HG03439 (cell line): ENCODE data around the gene CEP85.

Experiments
- ATAC-seq: cut with Tn5 transposase; IDR thresholded peaks from one replicate; pipeline ENCODE4 v1.9.1; 2021; ENCODE audit warnings: mild to moderate bottlenecking, moderate library complexity; ENCODE audit not compliant: unreplicated experiment

Gene CEP85, protein sequence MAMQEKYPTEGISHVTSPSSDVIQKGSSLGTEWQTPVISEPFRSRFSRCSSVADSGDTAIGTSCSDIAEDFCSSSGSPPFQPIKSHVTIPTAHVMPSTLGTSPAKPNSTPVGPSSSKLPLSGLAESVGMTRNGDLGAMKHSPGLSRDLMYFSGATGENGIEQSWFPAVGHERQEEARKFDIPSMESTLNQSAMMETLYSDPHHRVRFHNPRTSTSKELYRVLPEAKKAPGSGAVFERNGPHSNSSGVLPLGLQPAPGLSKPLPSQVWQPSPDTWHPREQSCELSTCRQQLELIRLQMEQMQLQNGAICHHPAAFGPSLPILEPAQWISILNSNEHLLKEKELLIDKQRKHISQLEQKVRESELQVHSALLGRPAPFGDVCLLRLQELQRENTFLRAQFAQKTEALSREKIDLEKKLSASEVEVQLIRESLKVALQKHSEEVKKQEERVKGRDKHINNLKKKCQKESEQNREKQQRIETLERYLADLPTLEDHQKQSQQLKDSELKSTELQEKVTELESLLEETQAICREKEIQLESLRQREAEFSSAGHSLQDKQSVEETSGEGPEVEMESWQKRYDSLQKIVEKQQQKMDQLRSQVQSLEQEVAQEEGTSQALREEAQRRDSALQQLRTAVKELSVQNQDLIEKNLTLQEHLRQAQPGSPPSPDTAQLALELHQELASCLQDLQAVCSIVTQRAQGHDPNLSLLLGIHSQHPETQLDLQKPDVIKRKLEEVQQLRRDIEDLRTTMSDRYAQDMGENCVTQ

DNA sequence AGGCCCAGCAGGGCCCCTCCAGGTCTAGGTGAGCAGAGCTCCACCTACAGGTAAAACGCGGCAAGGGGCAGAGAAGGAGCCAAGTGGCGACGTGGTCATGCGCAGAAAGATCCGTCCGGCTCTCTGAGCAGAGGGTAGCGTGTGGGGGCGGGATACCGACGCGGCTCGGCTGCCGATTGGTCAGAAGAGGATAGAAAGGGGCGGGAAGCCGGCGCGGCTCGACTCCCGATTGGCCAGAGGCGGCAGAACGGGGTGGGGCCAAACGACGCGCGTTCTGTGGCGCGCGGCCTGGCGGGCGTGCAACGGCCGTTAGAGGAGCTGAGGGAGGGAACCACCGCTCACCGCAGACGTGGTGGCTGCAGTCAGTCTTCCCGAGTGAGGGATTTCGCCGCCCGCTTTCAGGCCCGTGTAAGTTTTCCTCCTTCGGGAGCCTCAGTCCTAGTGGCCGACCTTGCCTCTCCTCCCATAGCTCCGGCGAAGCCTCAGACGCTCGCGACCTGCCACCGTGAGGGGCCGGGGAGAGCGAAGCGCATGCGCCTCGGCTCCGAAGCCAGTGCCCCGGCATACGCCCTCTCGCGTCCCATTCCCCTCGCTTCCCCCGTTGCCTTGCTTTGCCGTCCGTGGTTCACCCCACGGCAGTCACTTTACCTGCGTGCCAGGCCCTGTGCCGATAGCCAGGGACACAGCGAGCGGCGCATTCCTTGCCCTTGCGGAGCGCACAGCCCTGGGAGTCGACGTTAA is at the start of gene CEP85:
CEP85 (plus strand) TSS at position 298 of the 741 bp plus-strand sequence. CDS start 5,584 bp downstream, outside the sequence.
- peak; percentile 92 for ATAC-seq

DNA sequence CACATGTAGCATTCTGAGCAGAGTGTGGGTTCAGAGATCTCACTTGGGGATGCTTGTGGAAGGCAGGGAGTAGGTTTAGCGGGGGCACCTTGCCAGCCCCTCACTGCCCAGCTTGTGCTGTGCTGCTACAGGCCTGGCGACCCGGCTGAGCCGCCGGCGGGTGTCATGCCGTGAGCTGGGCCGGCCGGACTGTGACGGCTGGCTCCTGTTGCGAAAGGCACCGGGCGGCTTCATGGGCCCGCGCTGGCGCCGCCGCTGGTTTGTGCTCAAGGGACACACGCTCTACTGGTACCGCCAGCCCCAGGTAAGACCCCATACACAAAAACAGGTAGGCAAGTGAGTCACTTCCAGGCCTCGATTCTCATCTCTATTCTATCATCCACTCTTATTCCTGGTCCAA is 49.1 kb upstream of the CEP85 start:
- no peak for ATAC-seq

DNA sequence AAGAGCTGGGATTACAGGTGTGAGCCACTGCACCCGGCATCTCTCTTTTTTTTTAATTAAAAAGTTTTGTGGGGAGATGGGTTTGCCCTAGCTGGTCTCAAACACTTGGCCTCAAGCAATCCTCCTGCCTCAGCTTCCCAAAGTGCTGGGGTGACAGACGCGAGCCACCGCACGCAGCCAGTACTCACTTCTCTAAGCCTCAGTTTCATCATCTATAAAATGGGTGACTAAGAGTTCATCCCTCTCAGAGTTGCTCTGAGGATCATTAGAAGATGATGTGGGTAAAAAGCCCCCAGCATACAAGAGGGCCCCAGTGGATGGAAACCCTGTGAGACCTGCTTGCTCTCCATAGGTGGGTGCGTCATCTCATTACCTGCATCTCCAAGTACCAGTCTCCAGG is 46.1 kb upstream of the CEP85 start:
- ATAC-seq, result no peak

DNA sequence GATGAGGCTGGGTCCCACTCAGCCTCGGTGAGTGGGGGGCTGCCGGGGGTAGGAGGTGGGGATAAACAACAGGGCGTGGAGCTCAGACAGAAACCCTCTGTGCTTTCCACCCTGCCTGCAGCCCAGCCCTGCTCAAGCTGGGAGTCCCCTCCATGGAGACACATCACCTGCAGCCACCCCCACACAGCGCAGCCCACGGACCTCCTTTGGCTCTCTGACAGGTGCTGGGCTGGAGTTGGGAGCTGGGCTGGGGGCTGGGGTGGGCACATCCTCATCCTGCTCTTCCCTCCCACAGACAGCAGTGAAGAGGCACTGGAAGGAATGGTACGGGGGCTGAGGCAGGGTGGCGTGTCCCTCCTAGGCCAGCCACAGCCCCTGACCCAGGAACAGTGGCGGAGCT is 45.5 kb upstream of the CEP85 start:
- no peak for ATAC-seq

DNA sequence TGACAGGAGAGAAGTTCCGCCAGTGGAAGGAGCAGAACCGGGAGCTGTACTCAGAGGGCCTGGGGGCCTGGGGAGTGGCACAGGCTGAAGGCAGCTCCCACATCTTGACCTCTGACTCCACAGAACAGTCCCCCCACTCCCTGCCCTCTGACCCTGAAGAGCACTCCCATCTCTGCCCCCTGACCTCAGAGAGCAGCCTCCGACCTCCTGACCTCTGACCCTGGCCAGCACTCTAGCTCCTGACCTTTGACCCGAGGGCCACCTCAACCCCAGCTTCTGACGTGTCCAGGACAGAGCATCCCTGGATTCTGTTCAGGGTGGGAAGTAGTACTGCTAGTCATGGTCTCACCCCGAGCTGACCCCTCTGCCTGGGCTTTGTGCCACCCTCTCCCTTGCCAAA is 44.7 kb upstream of the CEP85 start:
- ATAC-seq, result no peak

DNA sequence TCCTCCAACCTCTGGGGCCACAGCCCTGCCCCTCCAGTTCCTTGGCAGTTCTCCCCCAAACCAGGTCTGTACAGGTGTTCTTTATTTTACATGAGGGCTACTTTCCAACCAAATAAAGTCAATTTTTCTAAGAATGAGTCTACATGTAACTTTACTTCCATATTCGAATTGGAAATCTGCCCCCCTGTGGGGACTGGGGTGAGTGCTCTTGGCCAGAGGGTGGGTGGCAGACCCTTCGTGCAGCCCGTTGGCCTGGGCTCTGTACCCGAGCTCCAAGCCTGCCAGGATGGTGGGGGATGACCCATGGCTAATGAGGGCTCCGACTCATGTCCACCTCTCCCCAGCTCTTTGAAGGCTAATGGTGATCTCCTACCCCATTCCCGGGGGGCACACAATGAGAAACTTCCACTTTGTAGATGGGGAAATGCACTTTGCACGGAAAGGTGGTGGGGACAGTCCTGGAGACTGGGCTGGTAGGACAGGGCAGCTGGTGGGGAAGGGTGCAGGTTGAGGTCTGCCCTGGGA is 44.2 kb upstream of the CEP85 start:
- ATAC-seq, result no peak

DNA sequence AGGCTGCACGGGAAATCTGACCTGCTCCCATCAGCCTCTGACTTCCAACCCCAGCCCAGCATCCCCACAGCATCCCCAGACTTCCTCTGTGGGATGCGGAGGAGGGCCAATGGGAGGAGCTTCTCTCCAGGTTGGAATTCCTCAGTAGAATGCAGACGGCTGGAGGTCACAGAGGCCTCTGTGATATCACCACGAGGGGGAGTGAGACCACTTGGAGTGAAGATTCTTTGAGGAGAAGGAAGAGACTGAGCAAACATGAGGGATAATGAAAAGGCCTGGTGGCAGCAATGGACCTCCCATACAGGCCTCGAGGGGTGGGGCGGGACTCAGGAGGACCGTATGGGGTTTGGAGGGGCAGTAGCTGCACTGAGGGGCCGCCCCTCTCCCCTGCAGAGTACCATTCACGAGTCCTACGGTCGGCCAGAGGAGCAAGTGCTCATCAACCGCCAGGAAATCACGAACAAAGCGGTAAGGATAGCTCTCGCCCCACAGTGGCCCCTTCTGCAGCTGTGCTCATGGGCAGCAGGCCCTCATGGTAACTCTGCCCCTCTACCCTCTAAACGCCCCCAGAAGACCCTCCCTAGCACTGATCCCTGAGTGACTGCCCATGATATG is 43.5 kb upstream of the CEP85 start, which contains the start of gene CATSPER4:
CATSPER4 (plus strand) TSS at position 230 of the 615 bp plus-strand sequence; CDS start at position 256, 26 bp downstream.
- no peak for ATAC-seq

DNA sequence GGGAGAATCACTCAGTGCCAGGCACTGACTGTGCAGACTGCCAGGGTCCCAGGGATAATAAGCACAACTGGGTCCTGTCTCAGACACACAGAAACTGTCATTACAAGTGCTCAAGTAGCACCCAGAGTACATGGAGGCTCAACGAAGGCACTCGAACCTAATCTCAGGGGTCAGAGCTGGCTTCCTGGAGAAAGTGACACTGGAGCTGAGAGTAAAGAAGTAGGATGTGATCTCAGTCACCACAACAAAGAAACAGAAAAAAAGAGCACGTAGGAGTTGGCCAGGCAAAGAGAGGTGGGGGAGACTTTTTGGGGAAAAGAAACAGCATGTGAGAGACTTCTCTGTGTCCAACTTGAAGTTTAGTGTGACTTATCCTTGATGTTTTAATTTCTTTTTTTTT is 42.3 kb upstream of the CEP85 start:
- no peak for ATAC-seq

DNA sequence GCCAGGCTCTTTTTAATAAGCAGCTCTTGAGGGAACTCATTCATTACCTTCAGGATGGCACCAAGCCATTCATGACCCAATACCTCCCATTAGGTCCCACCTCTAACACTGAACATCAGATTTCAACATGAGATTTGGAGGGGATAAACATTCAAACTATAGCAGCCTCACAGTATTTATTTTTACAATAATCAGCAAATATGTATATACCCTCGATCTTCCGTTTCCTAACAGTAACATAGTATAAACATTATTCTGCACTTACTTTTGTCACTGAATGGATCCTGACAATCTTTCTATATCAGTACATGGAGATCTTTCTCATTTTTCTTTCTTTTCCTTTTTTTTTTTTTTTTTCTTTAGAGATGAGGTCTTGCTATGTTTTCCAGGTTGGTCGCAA is 38.2 kb upstream of the CEP85 start:
- no peak for ATAC-seq

DNA sequence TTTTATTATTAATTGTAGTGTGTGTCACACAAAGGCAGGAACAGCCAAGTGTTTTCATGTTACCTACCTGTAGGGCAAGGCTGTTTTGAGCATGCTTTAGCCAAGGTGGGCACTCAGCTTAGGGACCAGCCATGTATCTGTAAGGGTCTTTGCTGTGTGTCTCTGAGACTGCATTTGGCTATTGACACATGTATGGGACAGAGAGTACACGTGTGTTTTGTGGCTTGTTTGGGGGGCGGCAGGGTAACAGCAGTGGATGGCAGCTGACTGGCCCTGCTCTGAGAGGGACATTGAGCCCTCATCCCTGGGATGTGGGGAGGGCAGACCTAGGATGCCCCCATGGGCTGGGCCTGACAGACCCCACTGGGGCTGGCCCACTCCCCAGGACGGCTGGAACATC is 36.7 kb upstream of the CEP85 start:
- no peak for ATAC-seq

DNA sequence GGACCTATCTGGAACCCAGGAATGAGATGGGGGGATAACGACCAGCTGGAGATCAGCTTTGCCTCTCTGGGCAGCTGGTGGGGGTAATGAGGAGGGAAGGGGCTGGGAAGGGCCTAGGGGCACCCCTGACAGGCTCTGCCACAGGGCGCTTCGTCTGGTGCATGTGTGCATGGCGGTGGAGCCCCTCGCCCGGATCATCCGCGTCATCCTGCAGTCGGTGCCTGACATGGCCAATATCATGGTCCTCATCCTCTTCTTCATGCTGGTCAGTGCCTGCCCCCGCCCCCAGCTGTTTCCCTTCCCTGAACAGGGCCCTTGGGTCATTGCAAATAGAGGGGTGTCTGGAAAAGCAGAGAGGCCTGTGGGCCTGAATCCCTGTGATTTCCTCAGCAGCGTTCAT is 36.2 kb upstream of the CEP85 start:
- no peak for ATAC-seq

DNA sequence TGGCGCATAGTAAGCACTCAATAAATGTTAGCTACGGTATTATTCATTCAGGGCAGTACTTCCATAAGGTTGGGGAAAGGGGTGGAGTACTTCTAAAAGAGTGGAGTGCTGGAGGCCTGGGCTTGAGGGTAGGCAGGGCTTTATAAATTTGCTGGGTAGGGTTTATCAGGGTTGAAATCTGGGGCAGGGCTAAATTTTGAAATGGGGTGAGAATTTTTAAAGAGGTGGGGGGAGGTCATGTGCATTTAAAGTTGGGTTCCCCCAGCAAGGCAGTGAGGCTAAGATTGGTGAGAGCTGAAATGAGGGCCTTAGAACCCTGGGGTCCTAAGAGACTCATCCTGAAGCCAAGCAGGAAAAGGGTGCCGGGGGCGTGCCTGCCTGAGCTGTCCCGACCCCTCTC is 33.6 kb upstream of the CEP85 start:
- ATAC-seq, result no peak

DNA sequence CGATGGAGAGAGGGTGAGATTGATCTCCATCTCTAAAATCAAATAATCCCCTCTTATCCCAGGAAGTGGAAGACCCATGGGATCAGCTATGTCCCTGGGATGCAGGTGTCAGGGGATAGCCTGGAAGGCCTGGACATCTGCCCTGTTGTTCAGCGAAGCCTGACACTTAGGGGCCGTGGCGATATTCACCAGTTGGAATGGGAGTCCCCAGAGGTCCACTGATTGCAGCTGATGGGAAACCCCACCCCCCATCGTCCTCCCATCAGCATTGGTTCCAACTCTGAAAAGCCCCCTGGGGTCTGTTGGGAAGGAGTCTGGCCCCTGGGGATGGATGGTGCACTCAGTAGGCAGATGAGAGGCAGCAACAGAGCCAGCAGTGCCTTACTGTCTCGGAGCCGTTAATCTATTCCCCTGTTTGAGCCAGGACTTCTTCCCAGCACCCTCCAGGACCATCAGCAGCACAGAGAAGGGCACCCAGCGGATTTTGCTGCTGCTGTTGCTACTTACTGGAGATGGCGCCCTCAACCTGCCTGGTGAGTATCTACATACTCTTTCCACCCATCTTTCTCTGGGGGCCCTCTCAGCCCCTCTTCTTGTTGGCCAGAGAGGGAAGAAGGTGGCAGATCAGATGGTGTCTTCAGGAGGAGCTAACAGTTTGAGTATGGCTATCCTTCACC is 30.2 kb upstream of the CEP85 start:
- no peak for ATAC-seq

DNA sequence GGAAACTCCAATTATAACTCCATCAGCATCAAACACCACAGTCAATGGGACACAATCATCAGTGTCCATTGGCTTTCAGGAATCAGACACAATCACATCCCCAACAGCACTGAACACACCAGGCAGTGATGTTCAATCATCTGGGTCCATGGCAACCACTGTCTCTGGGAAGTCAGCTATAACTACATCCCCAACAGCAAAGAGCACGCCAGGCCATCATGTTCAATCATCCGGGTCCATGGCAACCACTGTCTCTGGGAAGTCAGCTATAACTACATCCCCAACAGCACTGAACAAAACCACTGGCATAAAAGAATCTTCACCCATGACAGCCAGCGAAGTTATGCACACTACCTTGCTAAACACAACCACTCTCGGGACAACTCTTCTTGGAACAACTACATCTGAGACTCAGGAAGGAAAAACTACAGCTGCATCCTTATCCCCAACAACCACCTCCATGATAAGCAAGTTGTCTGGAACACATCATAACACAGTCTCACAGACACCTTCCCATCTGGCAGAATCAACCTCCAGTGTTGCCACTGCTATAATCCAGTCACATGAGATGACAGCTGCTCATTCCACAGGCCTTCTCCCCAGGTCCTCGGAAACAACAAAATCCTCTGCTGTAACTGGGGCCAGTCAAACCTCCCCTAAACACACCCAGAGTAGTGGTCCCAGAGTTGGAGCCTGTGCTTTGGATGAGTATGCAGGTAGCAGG is 23.7 kb upstream of the CEP85 start:
- no peak for ATAC-seq

DNA sequence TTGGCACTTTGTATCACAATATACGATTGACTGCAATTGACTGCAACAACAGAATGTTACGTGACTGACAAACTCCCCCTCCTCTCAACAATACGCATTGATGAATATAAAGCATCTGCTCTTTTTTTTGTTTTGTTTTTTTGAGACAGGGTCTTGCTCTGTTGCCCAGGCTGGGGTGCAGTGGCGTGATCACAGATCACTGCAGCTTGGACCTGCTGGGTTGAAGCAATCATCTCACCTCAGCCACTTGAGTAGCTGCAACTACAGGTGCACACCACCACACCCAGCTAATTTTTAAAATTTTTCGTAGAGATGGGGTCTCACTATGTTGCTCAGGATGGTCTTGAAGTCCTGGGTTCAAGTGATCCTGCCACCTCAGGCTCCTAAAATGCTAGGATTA is 21.3 kb upstream of the CEP85 start:
- ATAC-seq, result no peak

DNA sequence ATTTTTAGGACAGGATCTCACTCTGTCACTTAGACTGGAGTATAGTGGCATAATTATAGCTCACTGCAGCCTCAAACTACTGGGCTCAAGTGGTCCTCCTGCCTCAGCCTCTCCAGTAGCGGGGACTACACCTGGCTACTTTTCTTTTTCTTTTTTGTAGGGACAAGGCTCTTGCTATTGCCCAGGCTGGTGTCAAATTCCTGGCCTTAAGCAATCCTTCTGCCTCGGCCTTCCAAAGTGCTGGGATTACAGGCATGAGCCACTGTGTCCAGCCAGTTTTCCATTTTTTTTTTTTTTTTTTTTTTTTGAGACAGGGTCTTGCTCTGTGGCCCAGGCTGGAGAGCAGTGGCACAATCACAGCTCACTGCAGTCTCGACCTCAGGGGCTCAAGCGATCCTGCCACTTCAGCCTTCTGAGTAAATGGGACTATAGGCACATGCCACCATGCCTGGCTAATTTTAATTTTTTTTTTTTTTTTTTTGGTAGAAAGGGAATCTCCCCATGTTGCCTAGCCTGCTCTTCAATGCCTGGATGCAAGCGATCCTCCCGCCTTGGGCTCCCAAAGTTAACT is 20.6 kb upstream of the CEP85 start:
- ATAC-seq, result no peak

DNA sequence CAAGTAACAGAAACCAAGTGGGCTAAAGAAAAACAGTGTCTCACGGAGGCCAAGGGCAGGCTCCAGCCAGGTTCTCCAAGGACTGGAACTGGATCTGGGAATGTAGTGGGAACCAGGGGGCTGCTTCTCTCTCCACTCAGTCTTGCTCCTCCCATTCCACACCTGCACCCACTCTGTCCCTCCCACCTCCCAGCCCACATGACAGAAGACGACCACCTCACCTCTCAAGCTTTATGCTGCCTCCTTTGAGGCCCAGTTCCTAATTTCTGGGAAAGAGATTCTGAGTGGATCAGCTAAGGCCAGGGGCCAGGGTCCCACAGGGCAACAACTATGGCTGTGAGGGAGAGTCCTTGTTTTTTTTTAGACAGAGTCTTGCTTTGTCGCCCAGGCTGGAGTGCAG is 18.8 kb upstream of the CEP85 start:
- ATAC-seq, result no peak

DNA sequence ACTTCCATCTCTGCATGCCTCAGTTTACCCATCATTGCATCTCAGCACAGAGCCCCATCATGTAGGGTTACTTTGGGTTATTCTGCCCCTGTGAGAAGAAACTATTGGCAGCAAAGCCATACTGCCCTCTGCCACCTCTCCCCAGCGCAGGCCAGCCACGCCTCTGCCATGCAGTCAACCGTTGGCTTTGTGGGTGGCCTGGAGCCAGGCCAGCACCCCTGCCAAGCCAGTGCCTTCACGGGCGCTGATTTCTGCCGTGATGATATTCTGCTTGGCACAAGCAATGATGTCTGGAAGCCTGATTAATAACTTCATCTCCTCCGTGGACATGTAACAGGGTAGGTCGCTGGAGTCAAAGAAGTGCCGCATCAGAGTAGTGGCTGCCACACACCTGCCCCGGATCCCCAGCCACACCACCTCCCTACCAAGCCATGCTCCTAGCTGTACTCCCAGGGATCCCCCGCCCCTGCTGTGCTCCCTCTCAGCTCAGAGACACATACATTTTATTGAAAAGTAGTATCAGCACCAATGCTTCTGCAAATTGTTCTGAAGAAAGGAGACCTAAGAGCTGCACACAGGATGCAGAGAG is 15.0 kb upstream of the CEP85 start:
- ATAC-seq, result no peak
